Measurements from ENCODE around the gene HDAC4. TPM values are rescaled to one million over a fixed set of nuclear protein-coding genes. Genes with fewer than 3 reads are reported as not detected.

HDAC4 gene
- polyA plus RNA-seq, 1 experiment = 4.4 TPM

- TF ChIP-seq CTCF (IDR thresholded peaks at IDR 0.05; ENCODE audit: insufficient read depth, low read depth, low read length) = no peak
- Histone ChIP-seq H3K4me3 (ENCODE audit: low read depth, low read length) (no peak overlapping the region), H3K27me3 (ENCODE audit: control insufficient read depth, insufficient read depth, low read length) (no peaks in the 10 kb centered on the region), H3K36me3 (ENCODE audit: control insufficient read depth, insufficient read depth, low read length) (peaks cover 3% of the 10 kb centered on the region; the same call in 1 of the 2 replicates)
- no peak for DNase-seq (ENCODE audit: low read depth)
- ChIA-PET POLR2A (no interaction called here), CTCF (no interaction called here)
Observed at GRCh38 chr2:239341146-239341732, 59.6 kb downstream of the HDAC4 start.

- no peak for DNase-seq (ENCODE audit: low read depth)
- POLR2A ChIA-PET = no interaction called here
- TF ChIP-seq CTCF (IDR thresholded peaks at IDR 0.05; ENCODE audit: insufficient read depth, low read depth, low read length) = no peak
- CTCF ChIA-PET = no interaction called here
- H3K4me3 ChIP-seq (ENCODE audit: low read depth, low read length) = no peak overlapping the region
- H3K36me3 ChIP-seq (ENCODE audit: control insufficient read depth, insufficient read depth, low read length) = peaks cover 3% of the 10 kb centered on the region; the same call in 1 of the 2 replicates
- no peaks in the 10 kb centered on the region for H3K27me3 ChIP-seq (ENCODE audit: control insufficient read depth, insufficient read depth, low read length)
Observed at GRCh38 chr2:239339726-239340601, 60.9 kb downstream of the HDAC4 start.

DNA sequence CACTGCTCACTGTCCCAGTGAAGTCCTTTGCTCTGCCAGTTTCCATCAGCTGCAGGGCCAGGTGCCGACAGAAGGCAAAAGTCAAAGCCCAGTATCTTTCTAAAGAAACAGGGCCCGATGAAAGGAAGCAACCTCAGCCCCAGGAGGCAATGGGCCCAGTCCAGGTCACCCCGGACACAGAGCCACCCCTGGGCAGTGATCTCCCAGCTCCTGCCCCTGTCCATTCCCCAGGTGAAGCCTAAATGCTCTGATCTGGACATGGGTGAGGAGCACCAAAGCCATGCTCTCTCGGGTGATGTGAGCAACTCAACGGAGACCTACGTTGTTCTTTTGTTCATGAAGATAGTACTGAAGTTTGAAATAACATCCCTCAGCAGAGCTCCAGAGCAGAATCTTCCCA lies 61.6 kb downstream of the HDAC4 start:
- ChIA-PET POLR2A (no interaction called here), CTCF (no interaction called here)
- DNase-seq (ENCODE audit: low read depth) = no peak
- no peak for TF ChIP-seq CTCF (IDR thresholded peaks at IDR 0.05; ENCODE audit: insufficient read depth, low read depth, low read length)
- peaks cover 3% of the 10 kb centered on the region; the same call in 1 of the 2 replicates for H3K36me3 ChIP-seq (ENCODE audit: control insufficient read depth, insufficient read depth, low read length)
- H3K4me3 ChIP-seq (ENCODE audit: low read depth, low read length) = no peak overlapping the region
- no peaks in the 10 kb centered on the region for H3K27me3 ChIP-seq (ENCODE audit: control insufficient read depth, insufficient read depth, low read length)

DNA sequence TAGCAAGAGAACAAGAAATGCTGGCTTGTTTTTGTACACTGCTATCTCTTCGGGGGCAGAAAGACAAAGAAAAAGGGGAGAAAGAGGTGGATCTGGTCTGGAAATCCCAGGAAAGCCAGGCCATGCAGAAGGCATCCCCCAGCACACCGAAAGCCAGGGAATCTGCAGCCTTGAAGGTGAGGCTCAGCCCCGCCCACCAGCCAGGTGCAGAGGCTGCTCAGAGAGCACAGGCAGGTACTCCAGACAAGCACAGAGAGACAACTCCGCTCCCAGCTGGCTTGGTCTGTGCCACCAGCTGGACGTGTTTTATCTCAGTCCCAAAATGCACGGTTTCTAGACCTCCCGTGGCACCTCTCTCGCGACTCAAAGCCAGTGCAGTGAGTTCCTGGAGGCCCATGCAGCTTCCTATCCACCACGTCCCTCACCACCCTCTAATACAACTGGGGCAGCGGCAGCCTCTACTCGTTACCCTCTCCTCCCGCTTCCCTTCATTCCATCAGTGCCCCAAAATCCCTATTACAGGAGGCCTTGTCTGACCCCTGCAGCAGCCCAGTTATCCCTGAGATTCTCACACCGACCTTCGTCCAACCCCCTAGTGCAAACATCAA lies 62.8 kb downstream of the HDAC4 start:
- H3K36me3 ChIP-seq (ENCODE audit: control insufficient read depth, insufficient read depth, low read length) = 0 out of 2 replicates have a peak, but pooled peaks cover 1% of the 10 kb centered on the region
- no peaks in the 10 kb centered on the region for H3K27me3 ChIP-seq (ENCODE audit: control insufficient read depth, insufficient read depth, low read length)
- ChIA-PET CTCF (no interaction called here), POLR2A (no interaction called here)
- no peak overlapping the region for H3K4me3 ChIP-seq (ENCODE audit: low read depth, low read length)
- DNase-seq (ENCODE audit: low read depth) = no peak
- no peak for TF ChIP-seq CTCF (IDR thresholded peaks at IDR 0.05; ENCODE audit: insufficient read depth, low read depth, low read length)
